HG03469 (cell line): Measurements from ENCODE around the gene CAMK2D.

Experiments used
- ATAC-seq: cut with Tn5 transposase; IDR thresholded peaks from one replicate; pipeline ENCODE4 v1.9.1; 2021; ENCODE audit warnings: mild to moderate bottlenecking, moderate library complexity, moderate number of reproducible peaks; ENCODE audit not compliant: unreplicated experiment

Gene CAMK2D

GRCh38 chr4:113576947-113577678 lies 184.4 kb downstream of the CAMK2D start:
- ATAC-seq: no peak

- no peak for ATAC-seq
These were observed 186.1 kb downstream of the CAMK2D start for GRCh38 chr4:113575401-113575800.

- no peak for ATAC-seq
These were observed 186.9 kb downstream of the CAMK2D start for GRCh38 chr4:113574636-113575103.

- ATAC-seq: no peak
These were observed 188.9 kb downstream of the CAMK2D start for GRCh38 chr4:113572620-113573019.

- ATAC-seq: no peak
These were observed 195.3 kb downstream of the CAMK2D start for GRCh38 chr4:113566015-113566795.

- ATAC-seq: no peak
These were observed 195.9 kb downstream of the CAMK2D start for GRCh38 chr4:113565702-113566012.

- ATAC-seq: peak; percentile 15
These were observed 197.0 kb downstream of the CAMK2D start for GRCh38 chr4:113564493-113564892.

GRCh38 chr4:113563691-113564378 lies 197.7 kb downstream of the CAMK2D start:
- no peak for ATAC-seq

- ATAC-seq: no peak
These were observed 199.8 kb downstream of the CAMK2D start for GRCh38 chr4:113561758-113562157.

- no peak for ATAC-seq
These were observed 200.4 kb downstream of the CAMK2D start for GRCh38 chr4:113561092-113561491.

GRCh38 chr4:113560579-113560978 lies 201.0 kb downstream of the CAMK2D start:
- no peak for ATAC-seq

- no peak for ATAC-seq
These were observed 201.6 kb downstream of the CAMK2D start for GRCh38 chr4:113559947-113560346.

GRCh38 chr4:113556382-113557134 lies 205.0 kb downstream of the CAMK2D start:
- no peak for ATAC-seq

- no peak for ATAC-seq
These were observed 205.7 kb downstream of the CAMK2D start for GRCh38 chr4:113555868-113556267.

- ATAC-seq: no peak
These were observed 208.5 kb downstream of the CAMK2D start for GRCh38 chr4:113553082-113553481.

GRCh38 chr4:113550510-113550909 lies 211.0 kb downstream of the CAMK2D start:
- no peak for ATAC-seq

- ATAC-seq: no peak
These were observed 213.2 kb downstream of the CAMK2D start for GRCh38 chr4:113548303-113548702.

GRCh38 chr4:113547487-113548042 lies 214.0 kb downstream of the CAMK2D start:
- peak; percentile 99 for ATAC-seq

GRCh38 chr4:113541933-113542332 lies 219.6 kb downstream of the CAMK2D start:
- ATAC-seq: no peak

GRCh38 chr4:113540859-113541258 lies 220.7 kb downstream of the CAMK2D start:
- ATAC-seq: no peak

- ATAC-seq: peak; percentile 77
These were observed 222.1 kb downstream of the CAMK2D start for GRCh38 chr4:113539408-113539807.
